Suprapubic skin (tissue), 4 donors: Measurements from ENCODE around the gene LYAR.

Source experiments
- CTCF ChIP-seq, 2 donors: fragments of 200-600 bp in 1 of 2; fragments of 450-650 bp in 1 of 2; sonication (generic) in 1 of 2; IDR thresholded peaks; one replicate each; pipeline ENCODE4 v1.5.1; 2016 to 2019; ENCODE audit warnings: antibody characterized with exemption in 2 of 2, mild to moderate bottlenecking in 1 of 2, moderate library complexity in 1 of 2
- EP300 ChIP-seq: sonication (generic); formaldehyde crosslinking; IDR thresholded peaks from one replicate; pipeline ENCODE4 v1.6.1; 2017; ENCODE audit warnings: antibody characterized with exemption
- POLR2A ChIP-seq, 2 donors: fragments of 450-650 bp; IDR thresholded peaks; one replicate each; pipeline ENCODE4 v1.6.1; 2017; ENCODE audit warnings: antibody characterized with exemption in 2 of 2, mild to moderate bottlenecking in 2 of 2, moderate library complexity in 2 of 2
- POLR2AphosphoS5 ChIP-seq, 3 donors: sonication (generic); formaldehyde crosslinking; IDR thresholded peaks; one replicate each; pipeline ENCODE4 v1.6.1; 2017; ENCODE audit warnings: antibody characterized with exemption in 3 of 3

DNA sequence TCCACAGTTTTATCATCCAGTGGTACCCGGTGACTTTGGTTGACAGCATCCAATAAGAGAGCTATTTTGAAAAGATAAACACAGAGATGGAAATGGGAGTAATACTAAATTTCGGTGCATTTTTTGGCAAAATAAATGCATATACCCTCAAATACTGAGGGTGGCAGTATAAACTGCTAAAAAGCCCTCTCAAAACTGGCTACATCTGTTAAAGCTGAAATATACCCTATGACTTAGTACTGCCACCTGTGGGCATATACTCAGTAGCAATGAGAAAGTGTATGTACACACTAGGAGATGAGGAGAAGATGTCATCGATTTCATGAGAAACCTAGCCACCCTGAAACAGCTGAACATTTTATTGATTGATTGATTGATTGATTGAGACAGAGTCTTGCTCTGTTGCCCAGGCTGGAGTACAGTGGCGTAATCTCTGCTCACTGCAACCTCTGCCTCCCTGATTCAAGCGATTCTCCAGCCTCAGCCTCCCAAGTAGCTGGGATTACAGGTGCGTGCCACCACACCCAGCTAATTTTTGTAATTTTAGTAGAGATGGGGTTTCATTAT is 29.7 kb downstream of the LYAR start:
- TF ChIP-seq POLR2A (IDR thresholded peaks at IDR 0.05) = no peak
- no peak for TF ChIP-seq CTCF (IDR thresholded peaks at IDR 0.05)
- no peak for TF ChIP-seq POLR2AphosphoS5 (IDR thresholded peaks at IDR 0.05)
- no peak for TF ChIP-seq EP300
